ENCODE results near the gene TBX10. TPM values are rescaled to one million over a fixed set of nuclear protein-coding genes. Genes with fewer than 3 reads are reported as not detected.

The TBX10 gene
- total RNA-seq, 1 experiment from 2014 or later = not detected

DNA sequence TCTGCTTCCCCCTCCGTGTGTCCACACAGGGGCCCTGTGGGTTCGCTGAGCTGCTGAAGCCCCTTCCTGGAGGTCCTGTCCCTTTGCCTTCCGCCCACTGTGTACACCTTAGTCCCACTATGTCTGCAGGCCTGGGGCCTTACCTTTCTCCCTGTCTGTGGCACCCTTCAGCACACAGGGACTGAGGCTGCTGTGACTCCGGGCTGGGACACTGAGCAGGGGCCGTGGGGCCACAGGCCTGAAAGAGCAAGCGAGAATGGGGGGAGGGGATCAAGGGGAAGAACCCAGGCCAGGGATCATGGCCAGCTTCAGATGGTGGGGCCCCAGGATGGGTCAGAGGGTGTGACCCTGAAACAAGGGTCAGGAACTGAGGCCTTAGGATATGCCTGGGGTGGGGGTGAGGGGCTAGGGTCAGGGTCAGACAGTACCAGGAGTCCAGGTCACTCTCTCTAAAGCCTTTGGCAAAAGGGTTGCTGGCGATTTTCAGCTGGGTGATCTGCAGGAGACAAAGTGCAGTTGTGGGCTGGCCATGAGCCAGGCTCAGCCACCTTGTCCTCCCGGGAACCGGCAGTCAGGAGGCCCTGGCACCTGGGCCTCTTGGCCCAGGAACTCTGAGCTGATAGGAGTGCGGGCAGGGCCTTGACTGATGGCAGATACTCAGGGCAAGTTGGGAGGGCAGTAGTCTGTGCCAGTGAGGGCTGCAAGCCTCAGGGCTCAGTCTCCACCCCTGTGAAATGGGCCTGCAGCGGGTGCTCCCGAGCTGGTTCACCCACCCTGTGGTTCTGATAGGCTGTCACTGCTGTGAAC lies 7.2 kb downstream of the TBX10 start:
- BruUV-seq (replicated peaks) = no TSS peak
- ChIA-PET RAD21 (ENCODE audit: low non-redundant PET in 1 of 2, low total read pairs in 2 of 2, uncharacterized antibody in 2 of 2, unreplicated experiment in 2 of 2) (no interaction called here), CTCF (interaction anchor here (1.1 kb wide), 1 partner anchor 27 kb away, joined by 3 read pairs; no protein-coding TSS in a partner anchor), POLR2A (no interaction called here)
- ATAC-seq (no peak), DNase-seq (ENCODE audit: low read depth, low spot score) (no peak)
- Histone ChIP-seq H3K27ac (ENCODE audit: low read depth, low read length) (no peak overlapping the region), H3K79me2 (ENCODE audit: insufficient read depth, low read length) (no peaks in the 10 kb centered on the region), H4K20me1 (ENCODE audit: insufficient read depth) (no peaks in the 10 kb centered on the region), H3K9me3 (ENCODE audit: control insufficient read depth in 1 of 2, insufficient read depth in 1 of 2, low read depth in 1 of 2, low read length in 2 of 2) (no peaks in the 10 kb centered on the region), H3K27me3 (ENCODE audit: insufficient read depth, low read length) (no peaks in the 10 kb centered on the region), H3K4me1 (ENCODE audit: control insufficient read depth in 1 of 2, insufficient read depth in 2 of 2, low read length in 2 of 2) (peaks cover 5 to 25% of the 10 kb centered on the region in 2 experiments; a peak in 3 of 4 replicates), H2AFZ (ENCODE audit: low read depth, low read length, poor library complexity, severe bottlenecking) (no peak overlapping the region), H3K9me2 (ENCODE audit: insufficient read depth) (no peaks in the 10 kb centered on the region), H3K9ac (ENCODE audit: low read length) (no peak overlapping the region), H3K4me3 (replicated peaks in 1 of 2; ENCODE audit: low read depth in 1 of 2, low read length in 2 of 2) (no peak overlapping the region), H3K4me2 (ENCODE audit: low read length) (no peak overlapping the region), H3K36me3 (ENCODE audit: control insufficient read depth in 1 of 2, insufficient read depth in 2 of 2, low read length in 2 of 2) (no peaks in the 10 kb centered on the region)
- intact Hi-C loops (cut with micrococcal nuclease) = loop anchor here (10.0 kb wide), 1 partner anchor 82 kb away; no protein-coding TSS in a partner anchor
- TF ChIP-seq SP1 (IDR thresholded peaks at IDR 0.05; ENCODE audit: low read depth) = no peak
- no peak for TF ChIP-seq POLR2A (IDR thresholded peaks at IDR 0.05; ENCODE audit: borderline replicate concordance, extremely low read depth, insufficient read depth, insufficient read length)
- no peak for TF ChIP-seq ZBTB33 (IDR thresholded peaks at IDR 0.05; ENCODE audit: extremely low read depth, insufficient replicate concordance, low read length)
- TF ChIP-seq TCF7L2 (IDR thresholded peaks at IDR 0.05; ENCODE audit: borderline replicate concordance, extremely low read depth, insufficient read depth, insufficient read length) = no peak
- TF ChIP-seq CEBPB (IDR thresholded peaks at IDR 0.05; ENCODE audit: low read depth) = no peak
- TF ChIP-seq, protein P1, sequence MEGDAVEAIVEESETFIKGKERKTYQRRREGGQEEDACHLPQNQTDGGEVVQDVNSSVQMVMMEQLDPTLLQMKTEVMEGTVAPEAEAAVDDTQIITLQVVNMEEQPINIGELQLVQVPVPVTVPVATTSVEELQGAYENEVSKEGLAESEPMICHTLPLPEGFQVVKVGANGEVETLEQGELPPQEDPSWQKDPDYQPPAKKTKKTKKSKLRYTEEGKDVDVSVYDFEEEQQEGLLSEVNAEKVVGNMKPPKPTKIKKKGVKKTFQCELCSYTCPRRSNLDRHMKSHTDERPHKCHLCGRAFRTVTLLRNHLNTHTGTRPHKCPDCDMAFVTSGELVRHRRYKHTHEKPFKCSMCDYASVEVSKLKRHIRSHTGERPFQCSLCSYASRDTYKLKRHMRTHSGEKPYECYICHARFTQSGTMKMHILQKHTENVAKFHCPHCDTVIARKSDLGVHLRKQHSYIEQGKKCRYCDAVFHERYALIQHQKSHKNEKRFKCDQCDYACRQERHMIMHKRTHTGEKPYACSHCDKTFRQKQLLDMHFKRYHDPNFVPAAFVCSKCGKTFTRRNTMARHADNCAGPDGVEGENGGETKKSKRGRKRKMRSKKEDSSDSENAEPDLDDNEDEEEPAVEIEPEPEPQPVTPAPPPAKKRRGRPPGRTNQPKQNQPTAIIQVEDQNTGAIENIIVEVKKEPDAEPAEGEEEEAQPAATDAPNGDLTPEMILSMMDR (IDR thresholded peaks at IDR 0.05 in 2 of 3, conservative IDR thresholded peaks at IDR 0.05 in 1 of 3; ENCODE audit: borderline replicate concordance in 1 of 3, insufficient read depth in 1 of 3, low read depth in 2 of 3, low read length in 2 of 3) = no peak
- TF ChIP-seq RAD21 (IDR thresholded peaks at IDR 0.05; ENCODE audit: low read depth) = no peak
- TF ChIP-seq REST (IDR thresholded peaks at IDR 0.05; ENCODE audit: low read depth) = no peak
- TF ChIP-seq SRF (IDR thresholded peaks at IDR 0.05; ENCODE audit: low read depth) = no peak
- TF ChIP-seq ATF3 (IDR thresholded peaks at IDR 0.05) = no peak
- no peak for TF ChIP-seq FOSL1 (IDR thresholded peaks at IDR 0.05; ENCODE audit: low read depth)
- no peak for TF ChIP-seq EZH2 (IDR thresholded peaks at IDR 0.05)
- no peak for TF ChIP-seq EZH2phosphoT487 (IDR thresholded peaks at IDR 0.05; ENCODE audit: borderline replicate concordance)
- no peak for TF ChIP-seq ZFX (IDR thresholded peaks at IDR 0.05)

Data from HCT116 (cell line).